ENCODE measurements around the gene MBTD1. TPM values are rescaled to one million over a fixed set of nuclear protein-coding genes. Genes with fewer than 3 reads are reported as not detected.
"Not testable (repeated sequence)": the region's sequence is repeated elsewhere in the genome, so short reads cannot be mapped to it uniquely, and the experiment has no call there.

MBTD1 gene
- total and polyA plus RNA-seq, 9 donors = 10.4 to 28.4 (median 16.4) TPM

DNA sequence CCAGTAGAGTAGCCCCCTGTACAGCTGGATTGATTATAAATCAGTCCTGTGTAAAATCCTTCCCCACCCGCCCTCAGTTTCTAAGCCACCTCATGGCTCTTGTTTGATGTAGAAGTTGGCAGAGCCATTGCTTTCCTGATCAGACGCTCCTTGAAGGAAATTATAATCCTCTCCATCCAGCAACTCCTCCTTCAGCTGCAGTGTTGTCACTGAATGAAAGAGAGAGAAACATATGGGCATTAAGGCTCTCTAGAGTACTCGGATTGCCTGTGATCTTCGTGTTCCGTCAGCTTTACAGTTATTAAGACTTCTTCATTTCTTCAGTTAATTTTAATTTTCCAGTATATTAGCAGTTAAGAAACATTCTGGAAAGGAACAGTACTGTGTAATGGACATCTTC, 79.4 kb downstream of the MBTD1 start:
- no peak for TF ChIP-seq POLR2A (IDR thresholded peaks at IDR 0.05)
- TF ChIP-seq, protein P1, sequence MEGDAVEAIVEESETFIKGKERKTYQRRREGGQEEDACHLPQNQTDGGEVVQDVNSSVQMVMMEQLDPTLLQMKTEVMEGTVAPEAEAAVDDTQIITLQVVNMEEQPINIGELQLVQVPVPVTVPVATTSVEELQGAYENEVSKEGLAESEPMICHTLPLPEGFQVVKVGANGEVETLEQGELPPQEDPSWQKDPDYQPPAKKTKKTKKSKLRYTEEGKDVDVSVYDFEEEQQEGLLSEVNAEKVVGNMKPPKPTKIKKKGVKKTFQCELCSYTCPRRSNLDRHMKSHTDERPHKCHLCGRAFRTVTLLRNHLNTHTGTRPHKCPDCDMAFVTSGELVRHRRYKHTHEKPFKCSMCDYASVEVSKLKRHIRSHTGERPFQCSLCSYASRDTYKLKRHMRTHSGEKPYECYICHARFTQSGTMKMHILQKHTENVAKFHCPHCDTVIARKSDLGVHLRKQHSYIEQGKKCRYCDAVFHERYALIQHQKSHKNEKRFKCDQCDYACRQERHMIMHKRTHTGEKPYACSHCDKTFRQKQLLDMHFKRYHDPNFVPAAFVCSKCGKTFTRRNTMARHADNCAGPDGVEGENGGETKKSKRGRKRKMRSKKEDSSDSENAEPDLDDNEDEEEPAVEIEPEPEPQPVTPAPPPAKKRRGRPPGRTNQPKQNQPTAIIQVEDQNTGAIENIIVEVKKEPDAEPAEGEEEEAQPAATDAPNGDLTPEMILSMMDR (IDR thresholded peaks at IDR 0.05) = no peak
- WGBS, 3 donors = 54 to 67% (median 54%) methylated on average over 5 of the region's 5 CpGs
- intact Hi-C loops (cut with DNase I) = loop anchor here in 1 of 4 donors (10.0 kb wide), 1 partner anchor 64 kb away; no protein-coding TSS in a partner anchor
- Histone ChIP-seq H3K9me3 (no peaks in the 10 kb centered on the region), H3K36me3 (no peaks in the 10 kb centered on the region), H3K4me3 (no peak overlapping the region), H3K4me1 (ENCODE audit: insufficient read depth) (peaks cover 3% of the 10 kb centered on the region), H3K27me3 (no peaks in the 10 kb centered on the region), H3K27ac (no peak overlapping the region)
- no peak for DNase-seq

DNA sequence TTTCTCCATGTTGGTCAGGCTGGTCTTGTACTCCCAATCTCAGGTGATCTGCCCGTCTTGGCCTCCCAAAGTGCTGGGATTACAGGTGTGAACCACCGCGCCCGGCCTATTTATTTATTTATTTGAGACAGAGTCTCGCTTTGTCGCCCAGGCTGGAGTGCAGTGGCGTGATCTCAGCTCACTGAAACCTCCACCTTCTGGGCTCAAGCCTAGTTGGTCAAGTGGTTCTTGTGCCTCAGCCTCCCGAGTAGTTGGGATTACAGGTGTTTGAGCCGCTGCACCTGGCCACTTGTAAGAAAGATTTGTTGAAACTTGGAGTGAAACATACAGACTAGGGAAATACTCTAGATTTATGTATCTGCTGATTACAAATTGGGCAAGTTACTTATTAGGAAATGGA, 87.8 kb downstream of the MBTD1 start:
- H3K36me3 ChIP-seq; H3K9me3 ChIP-seq; DNase-seq; H3K27ac ChIP-seq; H3K4me3 ChIP-seq; H3K4me1 ChIP-seq (ENCODE audit: insufficient read depth); H3K27me3 ChIP-seq; intact Hi-C loops (cut with DNase I): not testable (repeated sequence)
- 86 to 93% (median 89%) methylated on average over 9 of the region's 9 CpGs for WGBS, 3 donors

GRCh38 chr17:51170736-51171135, 89.1 kb downstream of the MBTD1 start:
- H3K36me3 ChIP-seq = no peaks in the 10 kb centered on the region
- no peak for DNase-seq
- H3K9me3 ChIP-seq = no peaks in the 10 kb centered on the region
- no peak overlapping the region for H3K27ac ChIP-seq
- no peak overlapping the region for H3K4me3 ChIP-seq
- TF ChIP-seq POLR2A (IDR thresholded peaks at IDR 0.05) (no peak), EP300 (IDR thresholded peaks at IDR 0.05) (no peak)
- TF ChIP-seq, protein P1 (IDR thresholded peaks at IDR 0.05) = no peak
- intact Hi-C loops (cut with DNase I) = no loop called here
- peaks cover 4% of the 10 kb centered on the region for H3K4me1 ChIP-seq (ENCODE audit: insufficient read depth)
- no peaks in the 10 kb centered on the region for H3K27me3 ChIP-seq
- WGBS, 3 donors = 78 to 84% (median 79%) methylated on average over 2 of the region's 2 CpGs

DNA sequence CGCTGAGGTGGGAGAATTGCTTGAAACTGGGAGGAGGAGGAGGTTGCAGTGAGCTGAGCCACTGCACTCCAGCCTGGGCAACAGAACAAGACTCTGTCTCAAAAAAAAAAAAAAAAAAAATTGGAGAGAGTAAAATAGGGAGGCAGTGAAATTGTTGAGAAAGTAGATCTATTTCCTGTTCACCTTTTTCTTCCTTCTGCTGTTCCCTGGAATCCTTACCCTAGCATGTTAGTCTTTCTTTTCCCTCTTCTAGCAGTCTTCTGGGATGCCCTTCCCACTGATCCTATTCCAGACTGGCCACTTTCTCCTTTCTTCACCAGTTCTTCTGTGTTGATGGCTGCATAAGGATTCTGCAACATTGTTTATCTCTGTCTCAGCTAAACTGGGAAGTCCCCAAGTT, 90.5 kb downstream of the MBTD1 start:
- TF ChIP-seq POLR2A (IDR thresholded peaks at IDR 0.05) = no peak
- no peak for TF ChIP-seq EP300 (IDR thresholded peaks at IDR 0.05)
- TF ChIP-seq, protein P1 (IDR thresholded peaks at IDR 0.05) = no peak
- DNase-seq = no peak
- Histone ChIP-seq H3K36me3 (no peaks in the 10 kb centered on the region), H3K4me1 (ENCODE audit: insufficient read depth) (peaks cover 7% of the 10 kb centered on the region), H3K4me3 (no peak overlapping the region), H3K27ac (no peak overlapping the region), H3K9me3 (no peaks in the 10 kb centered on the region), H3K27me3 (no peaks in the 10 kb centered on the region)
- 71 to 88% (median 85%) methylated on average over 1 of the region's 1 CpG for WGBS, 3 donors
- intact Hi-C loops (cut with DNase I) = no loop called here

GRCh38 chr17:51166987-51167931, 92.6 kb downstream of the MBTD1 start:
- Histone ChIP-seq H3K36me3 (no peaks in the 10 kb centered on the region), H3K27ac (peak overlapping the region; percentile 58 to 94), H3K4me3 (peak overlapping the region; percentile 73), H3K4me1 (ENCODE audit: insufficient read depth) (peaks cover 6% of the 10 kb centered on the region), H3K9me3 (no peaks in the 10 kb centered on the region), H3K27me3 (no peaks in the 10 kb centered on the region)
- peak; percentile 50 to 76 (median 64) for DNase-seq
- intact Hi-C loops (cut with DNase I) = no loop called here
- TF ChIP-seq, protein P1 (IDR thresholded peaks at IDR 0.05) = peak; percentile 29 to 46 (median 42)
- no peak for TF ChIP-seq EP300 (IDR thresholded peaks at IDR 0.05)
- 12 to 15% (median 12%) methylated on average over 41 to 42 of the region's 42 CpGs for WGBS, 3 donors
